ENCODE data around the gene COL20A1.

COL20A1 gene

DNA sequence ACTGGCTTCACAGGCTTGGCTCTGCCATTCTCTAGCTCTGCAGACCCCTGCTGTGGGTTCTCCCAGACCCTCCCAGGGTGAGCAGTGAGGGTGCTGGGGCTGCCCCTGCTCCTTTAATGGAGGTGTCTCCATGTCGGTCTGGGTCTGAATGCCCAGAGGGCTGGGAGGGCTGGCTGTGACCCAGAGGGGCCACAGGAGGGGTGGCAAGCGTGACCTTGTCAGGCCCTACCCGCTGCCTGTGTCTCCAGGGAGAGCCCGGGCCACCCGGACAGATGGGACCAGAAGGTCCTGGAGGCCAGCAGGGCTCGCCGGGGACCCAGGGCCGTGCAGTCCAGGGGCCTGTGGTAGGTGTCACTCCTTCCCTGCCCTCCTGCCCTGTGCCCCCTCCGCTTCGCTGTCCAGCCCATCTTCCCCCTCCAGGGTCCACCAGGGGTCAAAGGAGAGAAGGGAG is 32.1 kb downstream of the COL20A1 start:
- no peak for TF ChIP-seq CTCF (IDR thresholded peaks at IDR 0.05; ENCODE audit: control insufficient read depth, extremely low read depth, insufficient read depth)
- no peak overlapping the region for H3K4me3 ChIP-seq (ENCODE audit: low read depth, low read length)
- DNase-seq (ENCODE audit: low read depth), result no peak

GRCh38 chr20:63325554-63326313 is 32.7 kb downstream of the COL20A1 start:
- no peak for DNase-seq (ENCODE audit: low read depth)
- H3K4me3 ChIP-seq (ENCODE audit: low read depth, low read length), result no peak overlapping the region
- TF ChIP-seq CTCF (IDR thresholded peaks at IDR 0.05; ENCODE audit: control insufficient read depth, extremely low read depth, insufficient read depth), result no peak

DNA sequence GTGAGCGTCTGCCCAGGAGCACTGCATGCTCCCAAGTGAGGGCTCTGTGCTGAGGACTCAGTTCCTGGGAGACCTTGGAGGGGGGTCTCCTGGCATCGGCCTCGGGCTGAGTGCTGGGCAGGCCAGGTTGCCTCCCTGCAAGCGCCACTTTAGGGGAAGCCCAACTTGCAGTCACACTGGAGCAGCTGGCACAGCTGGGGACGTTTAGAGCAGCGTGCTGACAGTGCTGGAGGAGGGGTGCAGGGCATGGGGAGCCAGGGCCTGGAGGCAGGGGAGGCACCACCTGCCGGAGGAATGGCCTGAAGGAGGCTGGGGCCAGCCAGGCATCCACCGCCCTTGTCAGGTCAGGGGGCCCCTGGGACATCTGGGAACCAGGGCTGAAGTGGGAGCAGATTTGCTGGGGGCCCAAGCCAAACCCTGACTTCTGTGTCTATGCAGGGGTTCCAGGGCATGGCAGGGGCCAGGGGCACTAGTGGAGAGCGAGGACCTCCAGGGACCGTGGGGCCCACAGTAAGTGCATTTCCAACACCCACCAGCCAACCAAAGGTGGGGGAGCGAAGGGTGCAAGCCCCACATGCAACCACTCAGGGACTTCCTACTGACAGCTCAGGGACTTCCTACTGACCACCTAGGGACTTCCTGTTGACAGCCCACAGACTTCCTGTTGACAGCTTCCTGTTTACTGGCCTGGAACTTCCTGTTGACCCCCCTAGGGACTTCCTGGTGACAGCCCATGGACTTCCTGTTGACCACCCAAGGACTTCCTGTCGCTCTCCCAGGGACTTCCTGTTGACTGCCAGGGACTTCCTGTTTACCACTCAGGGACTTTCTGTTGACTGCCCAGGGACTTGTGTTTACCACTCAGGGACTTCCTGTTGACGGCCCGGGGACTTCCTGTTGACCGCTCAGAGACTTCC is 33.6 kb downstream of the COL20A1 start:
- DNase-seq (ENCODE audit: low read depth), result no peak
- H3K4me3 ChIP-seq (ENCODE audit: low read depth, low read length), result no peak overlapping the region
- no peak for TF ChIP-seq CTCF (IDR thresholded peaks at IDR 0.05; ENCODE audit: control insufficient read depth, extremely low read depth, insufficient read depth)

DNA sequence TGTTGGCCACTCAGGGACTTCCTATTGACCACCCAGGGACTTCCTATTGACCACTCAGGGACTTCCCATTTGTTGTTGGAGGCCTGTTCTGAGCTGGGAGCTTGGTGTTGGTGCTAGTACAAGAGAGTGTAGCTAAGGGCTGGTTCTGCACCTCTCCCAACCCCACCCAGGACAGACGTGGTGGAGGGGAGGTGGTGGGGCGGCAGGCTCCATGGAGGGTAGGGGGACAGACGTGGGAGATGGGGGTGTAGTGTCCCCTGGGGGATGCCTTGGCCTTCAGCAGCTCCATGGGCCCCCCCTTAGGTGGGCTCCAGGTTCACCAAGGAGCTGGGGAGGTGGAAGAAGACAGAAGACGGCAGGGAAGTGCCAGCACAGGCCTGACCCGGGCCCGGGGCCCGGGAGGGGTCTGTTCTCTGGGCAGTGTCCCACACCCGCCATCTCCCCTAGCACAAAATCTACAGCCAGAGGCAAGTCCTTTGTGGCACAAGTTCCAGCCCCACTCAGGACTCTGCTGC is 34.3 kb downstream of the COL20A1 start:
- TF ChIP-seq CTCF (IDR thresholded peaks at IDR 0.05; ENCODE audit: control insufficient read depth, extremely low read depth, insufficient read depth), result no peak
- no peak for DNase-seq (ENCODE audit: low read depth)
- no peak overlapping the region for H3K4me3 ChIP-seq (ENCODE audit: low read depth, low read length)

DNA sequence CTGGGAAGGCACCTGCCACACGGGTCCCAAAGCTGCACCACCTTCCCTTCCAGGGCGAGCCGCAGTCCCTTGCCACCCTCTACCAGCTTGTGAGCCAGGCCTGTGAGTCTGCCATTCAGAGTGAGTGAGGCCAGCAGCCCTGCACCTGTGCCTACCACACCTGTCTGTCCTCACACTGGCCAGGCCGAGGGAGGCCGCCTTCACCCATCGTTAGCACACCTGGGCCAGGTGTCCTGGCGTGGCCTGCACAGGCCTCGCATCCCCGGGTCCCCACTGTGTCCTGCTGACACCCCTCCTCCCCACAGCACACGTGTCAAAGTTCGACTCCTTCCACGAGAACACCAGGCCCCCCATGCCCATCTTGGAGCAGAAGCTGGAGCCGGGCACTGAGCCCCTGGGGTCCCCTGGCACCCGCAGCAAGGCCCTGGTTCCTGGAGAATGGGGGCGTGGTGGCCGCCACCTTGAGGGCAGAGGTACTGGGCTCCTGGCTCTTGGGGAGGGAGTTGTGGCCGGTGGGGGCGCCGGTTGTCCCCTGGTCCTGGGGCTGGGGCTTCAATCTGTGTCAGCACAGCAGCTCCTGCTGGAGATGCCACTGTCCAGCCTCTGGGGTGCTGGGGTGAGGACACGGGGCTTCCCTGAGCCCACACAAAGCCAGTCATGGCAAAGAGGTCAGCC is 35.2 kb downstream of the COL20A1 start:
- DNase-seq (ENCODE audit: low read depth), result no peak
- no peak for TF ChIP-seq CTCF (IDR thresholded peaks at IDR 0.05; ENCODE audit: control insufficient read depth, extremely low read depth, insufficient read depth)
- no peak overlapping the region for H3K4me3 ChIP-seq (ENCODE audit: low read depth, low read length)

DNA sequence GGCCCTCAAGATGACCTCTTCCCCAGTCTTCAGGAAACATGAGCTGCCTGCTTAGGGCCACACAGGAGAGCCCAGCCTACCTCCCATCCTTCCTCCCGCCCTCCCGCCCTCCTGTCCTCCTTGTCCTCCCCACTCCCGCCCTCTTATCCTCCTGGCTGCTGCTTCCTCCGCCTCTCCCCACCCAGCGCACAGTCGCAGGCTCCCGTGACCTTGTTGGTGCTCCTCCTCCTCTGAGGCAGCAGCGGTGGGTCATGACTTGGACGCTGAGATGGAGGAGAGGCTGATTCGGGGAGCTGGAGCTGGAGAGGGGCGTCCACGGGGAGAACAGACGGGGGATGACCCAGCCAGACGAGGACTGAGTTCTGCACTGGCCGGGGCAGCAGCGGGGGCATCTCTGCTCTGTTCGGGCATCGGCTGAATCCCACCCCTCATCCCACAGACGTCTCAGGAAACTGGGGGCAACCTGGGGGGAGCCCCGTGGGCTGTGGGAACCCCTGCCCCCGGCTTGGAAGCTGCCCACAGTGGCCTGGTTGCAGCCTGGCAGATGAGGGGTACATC is 35.8 kb downstream of the COL20A1 start:
- DNase-seq (ENCODE audit: low read depth), result no peak
- no peak overlapping the region for H3K4me3 ChIP-seq (ENCODE audit: low read depth, low read length)
- TF ChIP-seq CTCF (IDR thresholded peaks at IDR 0.05; ENCODE audit: control insufficient read depth, extremely low read depth, insufficient read depth), result no peak
